Measurements from ENCODE around the gene SPAG16.

The SPAG16 gene

GRCh38 chr2:214011676-214012075 is 727.4 kb downstream of the SPAG16 start:
- TF ChIP-seq CTCF (conservative IDR thresholded peaks at IDR 0.05; ENCODE audit: low read length), result no peak
- no peak for DNase-seq (ENCODE audit: low read depth)
- no peak overlapping the region for H3K4me3 ChIP-seq (ENCODE audit: low read length)

DNA sequence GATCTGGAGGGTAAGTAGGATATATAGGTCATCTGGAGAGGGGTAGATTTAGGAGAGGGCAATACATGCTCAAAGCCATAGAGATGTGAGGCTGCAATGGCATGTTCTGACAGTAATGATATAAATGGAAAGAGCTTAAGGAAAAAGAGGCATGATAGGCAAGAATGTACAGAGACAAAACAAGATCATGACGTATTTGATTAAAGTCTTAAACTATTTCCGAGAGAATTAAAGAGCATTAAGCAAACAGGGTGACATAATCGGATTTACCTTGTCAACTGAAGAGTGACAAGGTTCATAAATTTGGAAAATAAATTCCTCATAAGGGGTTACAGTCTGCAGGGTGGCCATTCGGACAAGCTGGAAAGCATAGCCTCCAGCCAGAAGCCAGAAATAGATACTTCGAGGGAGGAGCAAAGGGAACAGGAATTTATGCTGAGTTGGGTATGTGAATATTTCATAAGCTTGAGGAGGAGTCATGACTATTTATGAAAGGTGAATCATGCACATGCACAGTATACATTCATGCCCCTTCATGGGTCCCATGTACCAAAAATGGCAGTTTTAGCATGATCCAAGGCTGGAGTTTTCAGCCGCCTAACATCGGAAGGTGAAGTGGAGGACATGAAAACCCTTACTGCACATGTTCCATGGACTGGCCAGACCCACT is 730.4 kb downstream of the SPAG16 start:
- no peak for DNase-seq (ENCODE audit: low read depth)
- H3K4me3 ChIP-seq (ENCODE audit: low read length), result no peak overlapping the region
- TF ChIP-seq CTCF (conservative IDR thresholded peaks at IDR 0.05; ENCODE audit: low read length), result no peak

GRCh38 chr2:214019229-214019972 is 735.1 kb downstream of the SPAG16 start:
- no peak overlapping the region for H3K4me3 ChIP-seq (ENCODE audit: low read length)
- DNase-seq (ENCODE audit: low read depth), result peak; percentile 97
- TF ChIP-seq CTCF (conservative IDR thresholded peaks at IDR 0.05; ENCODE audit: low read length), result no peak

DNA sequence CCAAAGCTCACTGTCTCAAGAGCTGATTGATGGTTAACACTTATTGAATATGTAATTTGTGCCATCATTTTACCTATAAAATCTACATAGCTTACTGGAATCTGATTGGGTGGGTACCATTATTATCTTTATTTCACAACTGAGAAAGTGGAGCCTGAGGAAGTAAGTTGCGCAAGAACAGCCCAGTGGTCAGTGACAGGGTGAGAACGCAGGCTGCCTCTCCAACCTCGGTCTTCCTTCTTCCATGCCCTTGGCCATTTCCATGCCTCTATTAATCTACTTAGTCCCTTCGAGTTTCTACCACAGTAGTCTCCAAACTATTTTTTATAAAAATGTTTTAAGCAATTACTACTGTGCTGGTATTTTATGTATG is 735.7 kb downstream of the SPAG16 start:
- no peak for DNase-seq (ENCODE audit: low read depth)
- TF ChIP-seq CTCF (conservative IDR thresholded peaks at IDR 0.05; ENCODE audit: low read length), result no peak
- H3K4me3 ChIP-seq (ENCODE audit: low read length), result no peak overlapping the region

GRCh38 chr2:214029190-214029589 is 744.9 kb downstream of the SPAG16 start:
- no peak for TF ChIP-seq CTCF (conservative IDR thresholded peaks at IDR 0.05; ENCODE audit: low read length)
- H3K4me3 ChIP-seq (ENCODE audit: low read length), result no peak overlapping the region
- no peak for DNase-seq (ENCODE audit: low read depth)

- TF ChIP-seq CTCF (conservative IDR thresholded peaks at IDR 0.05; ENCODE audit: low read length), result no peak
- H3K4me3 ChIP-seq (ENCODE audit: low read length), result no peak overlapping the region
- DNase-seq (ENCODE audit: low read depth), result no peak
Measured at GRCh38 chr2:214031566-214031965, 747.3 kb downstream of the SPAG16 start.

DNA sequence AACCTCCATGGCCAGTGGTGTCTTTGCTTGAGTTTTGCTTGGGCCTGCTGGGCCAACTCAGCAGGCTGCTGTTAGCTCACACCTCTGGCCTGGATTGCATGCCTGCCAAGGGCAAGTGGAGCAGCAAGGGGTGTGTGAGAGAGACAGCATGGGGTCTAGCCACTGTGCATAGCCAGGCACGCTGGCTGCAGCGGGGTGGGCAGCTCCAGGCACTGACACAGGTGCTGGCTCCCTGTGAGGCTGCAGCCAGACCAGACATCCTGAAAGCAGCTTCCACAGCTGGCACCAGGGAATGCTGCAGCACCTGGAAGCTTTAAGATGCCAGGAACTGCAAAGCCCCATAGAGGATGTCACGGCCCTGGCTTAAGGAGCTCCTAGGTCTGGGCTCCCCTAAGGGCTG is 750.2 kb downstream of the SPAG16 start:
- H3K4me3 ChIP-seq (ENCODE audit: low read length), result no peak overlapping the region
- DNase-seq (ENCODE audit: low read depth), result no peak
- no peak for TF ChIP-seq CTCF (conservative IDR thresholded peaks at IDR 0.05; ENCODE audit: low read length)

All from AG10803 (cell line).